Endothelial cell of umbilical vein (primary cell): Measurements from ENCODE around the gene KLHL35. TPM values are rescaled to one million over a fixed set of nuclear protein-coding genes. Genes with fewer than 3 reads are reported as not detected.
"Not testable (repeated sequence)": the region's sequence is repeated elsewhere in the genome, so short reads cannot be mapped to it uniquely, and the experiment has no call there.

Source experiments
- BruUV-seq: library from RNA; stranded (reverse); fragments of 400-500 nt; replicated peaks from 2 replicates; lab custom pipeline; 2021; lab: Mats Ljungman, UMichigan
- CTCF ChIA-PET: fragments of 300-600, 350-600 bp; sonication (Branson Sonifier 250); formaldehyde crosslinking; loops from one replicate; lab custom pipeline; 2021; ENCODE audit warnings: antibody characterized with exemption, inconsistent platforms; lab: Charles Lee
- POLR2A ChIA-PET: fragments of 300-600, 350-600 bp; sonication (Branson Sonifier 250); formaldehyde crosslinking; loops from one replicate; lab custom pipeline; 2021; ENCODE audit warnings: antibody characterized with exemption, inconsistent platforms; lab: Charles Lee
- DNase-seq: peaks from one replicate; pipeline ENCODE4 v3.0.0-alpha.2; 2011; ENCODE audit warnings: low read depth, low spot score
- FAIRE-seq: peaks from 2 replicates; lab custom pipeline; 2011; peaks lifted over from hg19 to GRCh38; lab: Jason Lieb, UNC
- H2AFZ ChIP-seq: 2 replicates; pipeline ENCODE4 v1.6.0; 2012; ENCODE audit warnings: low read depth, low read length, control low read depth, inconsistent platforms
- H3K27ac ChIP-seq: 2 replicates; pipeline ENCODE4 v1.5.1; 2011; ENCODE audit warnings: low read depth, mild to moderate bottlenecking, control low read depth, low read length, moderate library complexity; ENCODE audit not compliant: insufficient read depth
- H3K27me3 ChIP-seq, 2 experiments: 2 replicates each; pipeline versions ENCODE4 v1.6.0 to v1.6.1; 2011; ENCODE audit warnings: low read length in 2 of 2, mixed read lengths in 1 of 2; ENCODE audit not compliant: control insufficient read depth in 2 of 2, insufficient read depth in 2 of 2
- H3K36me3 ChIP-seq, 2 experiments: 2 replicates in 1 of 2; 3 replicates in 1 of 2; pipeline ENCODE4 v1.5.1; 2011; ENCODE audit warnings: low read length in 2 of 2, mild to moderate bottlenecking in 1 of 2, moderate library complexity in 1 of 2; ENCODE audit not compliant: control insufficient read depth in 2 of 2, insufficient read depth in 2 of 2; ENCODE audit errors: extremely low read depth in 1 of 2
- H3K4me1 ChIP-seq: 3 replicates; pipeline ENCODE4 v1.5.1; 2011; ENCODE audit warnings: mild to moderate bottlenecking, low read length; ENCODE audit not compliant: control insufficient read depth, insufficient read depth; ENCODE audit errors: extremely low read depth
- H3K4me2 ChIP-seq: 2 replicates; pipeline ENCODE4 v1.6.1; 2011; ENCODE audit warnings: low read length, control low read depth, mixed read lengths; ENCODE audit not compliant: insufficient read depth
- H3K4me3 ChIP-seq, 3 experiments: fragments of 200-600 bp in 1 of 3; sonication (generic), shearing (Covaris generic) in 1 of 3; replicated peaks in 1 of 3; 2 replicates each; pipeline ENCODE4 v1.5.1; 2011 to 2016; ENCODE audit warnings: control low read depth in 3 of 3, low read length in 3 of 3, mild to moderate bottlenecking in 2 of 3, inconsistent platforms in 1 of 3, low read depth in 1 of 3, moderate library complexity in 1 of 3; ENCODE audit not compliant: insufficient read depth in 1 of 3
- H3K79me2 ChIP-seq: 2 replicates; pipeline ENCODE4 v1.6.0; 2012; ENCODE audit warnings: low read length, inconsistent platforms; ENCODE audit not compliant: control insufficient read depth, insufficient read depth
- H3K9ac ChIP-seq: replicated peaks from 2 replicates; pipeline ENCODE3; 2011; ENCODE audit warnings: low read length, control low read depth; ENCODE audit not compliant: insufficient read depth; ENCODE audit errors: extremely low read depth
- H3K9me1 ChIP-seq: replicated peaks from 3 replicates; pipeline ENCODE4 v1.6.0; 2011; ENCODE audit warnings: mild to moderate bottlenecking, low read length; ENCODE audit not compliant: control insufficient read depth, insufficient read depth; ENCODE audit errors: extremely low read depth
- H3K9me3 ChIP-seq: replicated peaks from 2 replicates; pipeline ENCODE4 v1.5.1; 2012; ENCODE audit warnings: low read length, inconsistent platforms; ENCODE audit not compliant: control insufficient read depth, insufficient read depth
- H4K20me1 ChIP-seq: replicated peaks from 2 replicates; pipeline ENCODE3; 2011; ENCODE audit warnings: mild to moderate bottlenecking, low read length; ENCODE audit not compliant: control insufficient read depth, insufficient read depth; ENCODE audit errors: extremely low read depth
- EZH2 ChIP-seq: IDR thresholded peaks from 2 replicates; pipeline ENCODE4 v1.6.1; 2012; ENCODE audit warnings: borderline replicate concordance, low read depth, mild to moderate bottlenecking, moderate library complexity, low read length, inconsistent platforms; ENCODE audit not compliant: severe bottlenecking
- FOS ChIP-seq: IDR thresholded peaks from 2 replicates; pipeline ENCODE4 v1.6.1; 2011; ENCODE audit warnings: mild to moderate bottlenecking, low read length, moderate library complexity, borderline replicate concordance; ENCODE audit not compliant: insufficient read depth
- GATA2 ChIP-seq: IDR thresholded peaks from 2 replicates; pipeline ENCODE4 v1.7.0; 2011; ENCODE audit warnings: low read depth, mild to moderate bottlenecking, moderate library complexity, mixed read lengths, low read length; ENCODE audit not compliant: insufficient read length, insufficient read depth
- JUN ChIP-seq: IDR thresholded peaks from 2 replicates; pipeline ENCODE4 v1.6.1; 2011; ENCODE audit warnings: borderline replicate concordance, low read depth; ENCODE audit not compliant: insufficient read length, insufficient read depth
- MYC ChIP-seq: IDR thresholded peaks from one replicate; pipeline ENCODE4 v1.6.1; 2011; ENCODE audit warnings: mild to moderate bottlenecking, low read depth, low read length
- POLR2A ChIP-seq: IDR thresholded peaks from 2 replicates; pipeline ENCODE4 v1.6.1; 2012; ENCODE audit warnings: low read depth, mild to moderate bottlenecking, control low read depth, low read length
- POLR2AphosphoS5 ChIP-seq: IDR thresholded peaks from 2 replicates; pipeline ENCODE4 v1.6.1; 2012; ENCODE audit warnings: low read depth, mild to moderate bottlenecking, control low read depth, low read length, moderate library complexity; ENCODE audit not compliant: insufficient read depth
- dilution Hi-C: fragments of 300-500 bp; cut with MboI; formaldehyde crosslinking; loops from one replicate; pipeline ENCODE4 v1.15.0; 2019; ENCODE audit warnings: low sequenced_read_pairs; ENCODE audit not compliant: extremely low pct_ligation_motif_present
- intact Hi-C: fragments of 100-400 bp; cut with micrococcal nuclease; formaldehyde crosslinking; loops from one replicate; pipeline ENCODE4 v1.10.0; 2022
- polyA plus RNA-seq, 4 experiments: library from polyadenylated mRNA; depleted of rRNA in 3 of 4; stranded (reverse) in 3 of 4; unstranded in 1 of 4; fragments of >200 nt; gene quantifications; 2 replicates each; pipeline versions ENCODE4 v1.2.1 to v1.2.3, GENCODE V29; 2011 to 2012; ENCODE audit warnings: missing spikeins in 1 of 4
- total RNA-seq: library from RNA; stranded (reverse); gene quantifications from 2 replicates; pipeline ENCODE4 v1.2.3, GENCODE V29; 2021
- TF ChIP-seq, protein P1 (sequence below): IDR thresholded peaks from 2 replicates; pipeline ENCODE4 v1.6.1; 2011; ENCODE audit not compliant: insufficient read depth, insufficient read length
- TF ChIP-seq, protein P2 (sequence below), 2 donors: IDR thresholded peaks; 1 replicate in 1 of 2; 2 replicates in 1 of 2; pipeline ENCODE4 v1.5.1; 2011; ENCODE audit warnings: low read length in 2 of 2, mild to moderate bottlenecking in 2 of 2, moderate library complexity in 2 of 2, control low read depth in 1 of 2, inconsistent platforms in 1 of 2, low read depth in 1 of 2; ENCODE audit not compliant: insufficient read depth in 1 of 2; ENCODE audit errors: extremely low read depth in 1 of 2

KLHL35 gene
- total and polyA plus RNA-seq, 2 donors (not counting 3 experiments of a cell fraction or from before 2014, with no cell fraction given): 0.97 to 2.3 TPM

DNA sequence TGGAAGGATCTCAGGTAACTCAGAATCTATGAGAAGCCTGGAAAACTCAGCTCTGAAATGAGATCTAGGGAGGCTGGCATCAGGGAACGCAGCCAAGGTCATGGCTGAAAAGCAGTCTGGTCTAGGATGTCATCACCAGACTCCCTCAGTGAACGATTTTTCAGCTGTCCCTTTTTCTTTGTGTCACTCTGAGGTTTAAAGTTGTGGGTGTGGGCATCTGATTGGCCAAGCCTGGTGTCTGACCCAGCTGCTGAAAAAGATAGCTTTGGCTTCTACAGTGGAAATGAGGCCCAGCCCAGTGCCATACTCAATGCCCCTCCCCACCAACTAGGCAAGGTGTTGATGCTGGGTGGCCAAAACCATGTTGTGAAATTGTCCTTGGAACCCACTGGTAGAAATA is 19.1 kb downstream of the KLHL35 start:
- no peaks in the 10 kb centered on the region for H3K27me3 ChIP-seq
- no peak overlapping the region for H3K9ac ChIP-seq
- DNase-seq: no peak
- no peaks in the 10 kb centered on the region for H3K9me1 ChIP-seq
- FAIRE-seq: no peak
- H3K27ac ChIP-seq: no peak overlapping the region
- no peak overlapping the region for H3K4me2 ChIP-seq
- no peaks in the 10 kb centered on the region for H3K9me3 ChIP-seq
- no peak overlapping the region for H2AFZ ChIP-seq
- peaks cover 0 to 14% of the 10 kb centered on the region in 2 experiments for H3K36me3 ChIP-seq
- POLR2A ChIA-PET: no interaction called here
- H3K4me3 ChIP-seq: no peak overlapping the region
- no peaks in the 10 kb centered on the region for H3K79me2 ChIP-seq
- TF ChIP-seq EZH2: no peak
- no peak for TF ChIP-seq JUN
- TF ChIP-seq, protein P1, sequence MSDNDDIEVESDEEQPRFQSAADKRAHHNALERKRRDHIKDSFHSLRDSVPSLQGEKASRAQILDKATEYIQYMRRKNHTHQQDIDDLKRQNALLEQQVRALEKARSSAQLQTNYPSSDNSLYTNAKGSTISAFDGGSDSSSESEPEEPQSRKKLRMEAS: no peak
- TF ChIP-seq MYC: no peak
- no peak for TF ChIP-seq GATA2
- TF ChIP-seq FOS: no peak
- TF ChIP-seq POLR2AphosphoS5: no peak
- TF ChIP-seq, protein P2, sequence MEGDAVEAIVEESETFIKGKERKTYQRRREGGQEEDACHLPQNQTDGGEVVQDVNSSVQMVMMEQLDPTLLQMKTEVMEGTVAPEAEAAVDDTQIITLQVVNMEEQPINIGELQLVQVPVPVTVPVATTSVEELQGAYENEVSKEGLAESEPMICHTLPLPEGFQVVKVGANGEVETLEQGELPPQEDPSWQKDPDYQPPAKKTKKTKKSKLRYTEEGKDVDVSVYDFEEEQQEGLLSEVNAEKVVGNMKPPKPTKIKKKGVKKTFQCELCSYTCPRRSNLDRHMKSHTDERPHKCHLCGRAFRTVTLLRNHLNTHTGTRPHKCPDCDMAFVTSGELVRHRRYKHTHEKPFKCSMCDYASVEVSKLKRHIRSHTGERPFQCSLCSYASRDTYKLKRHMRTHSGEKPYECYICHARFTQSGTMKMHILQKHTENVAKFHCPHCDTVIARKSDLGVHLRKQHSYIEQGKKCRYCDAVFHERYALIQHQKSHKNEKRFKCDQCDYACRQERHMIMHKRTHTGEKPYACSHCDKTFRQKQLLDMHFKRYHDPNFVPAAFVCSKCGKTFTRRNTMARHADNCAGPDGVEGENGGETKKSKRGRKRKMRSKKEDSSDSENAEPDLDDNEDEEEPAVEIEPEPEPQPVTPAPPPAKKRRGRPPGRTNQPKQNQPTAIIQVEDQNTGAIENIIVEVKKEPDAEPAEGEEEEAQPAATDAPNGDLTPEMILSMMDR (IDR thresholded peaks at IDR 0.05; ENCODE audit: extremely low read depth in 1 of 2, insufficient read depth in 1 of 2, low read depth in 1 of 2, low read length in 2 of 2): no peak
- TF ChIP-seq POLR2A: no peak
- dilution Hi-C loops: no loop called here
- BruUV-seq: no TSS peak
- H3K4me1 ChIP-seq: peaks cover 15% of the 10 kb centered on the region
- intact Hi-C loops: no loop called here
- CTCF ChIA-PET: interaction anchor here (1.2 kb wide), 1 partner anchor 14 kb away, joined by 3 read pairs; no protein-coding TSS in a partner anchor
- H4K20me1 ChIP-seq: no peaks in the 10 kb centered on the region

DNA sequence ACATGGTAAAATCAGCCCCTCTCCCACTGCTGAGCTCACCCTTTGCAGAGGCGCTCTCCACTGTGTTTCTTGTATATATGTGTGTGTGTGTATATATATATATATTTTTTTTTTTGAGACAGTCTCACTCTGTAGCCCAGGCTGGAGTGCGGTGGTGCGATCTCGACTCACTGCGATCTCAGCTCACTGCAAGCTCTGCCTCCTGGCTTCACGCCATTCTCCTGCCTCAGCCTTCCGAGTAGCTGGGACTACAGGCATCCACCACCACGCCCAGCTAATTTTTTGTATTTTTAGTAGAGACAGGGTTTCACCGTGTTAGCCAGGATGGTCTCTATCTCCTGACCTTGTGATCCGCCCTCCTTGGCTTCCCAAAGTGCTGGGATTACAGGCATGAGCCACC is 19.9 kb downstream of the KLHL35 start:
- H3K4me1 ChIP-seq, intact Hi-C loops, H3K4me2 ChIP-seq, H2AFZ ChIP-seq, H3K4me3 ChIP-seq, H3K9me3 ChIP-seq, H3K79me2 ChIP-seq, POLR2A ChIA-PET, H4K20me1 ChIP-seq, BruUV-seq, H3K27ac ChIP-seq, H3K27me3 ChIP-seq, FAIRE-seq, CTCF ChIA-PET, DNase-seq, H3K9me1 ChIP-seq, H3K9ac ChIP-seq, dilution Hi-C loops: not testable (repeated sequence)
- peaks cover under 1 to 14% of the 10 kb centered on the region in 2 experiments for H3K36me3 ChIP-seq

DNA sequence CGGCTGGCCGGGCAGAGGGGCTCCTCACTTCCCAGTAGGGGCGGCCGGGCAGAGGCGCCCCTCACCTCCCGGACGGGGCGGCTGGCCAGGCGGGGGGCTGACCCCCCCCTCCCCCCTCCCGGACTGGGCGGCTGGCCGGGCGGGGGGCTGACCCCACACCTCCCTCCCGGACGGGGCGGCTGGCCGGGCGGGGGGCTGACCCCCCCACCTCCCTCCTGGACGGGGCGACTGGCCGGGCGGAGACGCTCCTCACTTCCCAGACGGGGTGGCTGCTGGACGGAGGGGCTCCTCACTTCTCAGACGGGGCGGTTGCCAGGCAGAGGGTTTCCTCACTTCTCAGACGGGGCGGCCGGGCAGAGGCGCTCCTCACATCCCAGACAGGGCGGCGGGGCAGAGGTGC is 23.0 kb downstream of the KLHL35 start:
- BruUV-seq, H3K9me3 ChIP-seq, intact Hi-C loops, H3K9ac ChIP-seq, POLR2A ChIA-PET, FAIRE-seq, H3K9me1 ChIP-seq, DNase-seq, H2AFZ ChIP-seq, H4K20me1 ChIP-seq, H3K4me3 ChIP-seq, H3K4me2 ChIP-seq, H3K27ac ChIP-seq, H3K27me3 ChIP-seq, dilution Hi-C loops, CTCF ChIA-PET: not testable (repeated sequence)
- Histone ChIP-seq H3K36me3 (peaks cover 14 to 22% of the 10 kb centered on the region in 2 experiments), H3K4me1 (peaks cover 20% of the 10 kb centered on the region), H3K79me2 (peaks cover 26% of the 10 kb centered on the region)
